HepG2 (cell line): ENCODE measurements around the gene CERS5. TPM values are rescaled to one million over a fixed set of nuclear protein-coding genes. Genes with fewer than 3 reads are reported as not detected.

ENCODE experiments used
- FOXC1 ChIP-seq: sonication (generic); formaldehyde crosslinking; IDR thresholded peaks from 2 replicates; pipeline ENCODE4 v1.8.0; 2022; ENCODE audit warnings: mild to moderate bottlenecking, missing genetic modification reagents, borderline replicate concordance
- HNRNPLL ChIP-seq: fragments of 200-400 bp; formaldehyde crosslinking; IDR thresholded peaks from 2 replicates; pipeline ENCODE4 v1.6.1; 2017; ENCODE audit warnings: mild to moderate bottlenecking, low read depth, low read length; ENCODE audit not compliant: poor library complexity, severe bottlenecking
- MAF1 ChIP-seq: sonication (generic); formaldehyde crosslinking; IDR thresholded peaks from 2 replicates; pipeline ENCODE4 v1.5.0; 2020; ENCODE audit warnings: missing genetic modification reagents, borderline replicate concordance
- MLLT10 ChIP-seq: sonication (generic); formaldehyde crosslinking; IDR thresholded peaks from 2 replicates; pipeline ENCODE4 v1.4.0; 2020; ENCODE audit warnings: missing genetic modification reagents
- SIX4 ChIP-seq: sonication (generic); formaldehyde crosslinking; IDR thresholded peaks from 2 replicates; pipeline ENCODE4 v1.4.0; 2020; ENCODE audit warnings: missing genetic modification reagents
- TBX3 ChIP-seq: fragments of 450-650 bp; IDR thresholded peaks from 2 replicates; pipeline ENCODE4 v1.6.1; 2017; ENCODE audit warnings: antibody characterized with exemption, mild to moderate bottlenecking, inconsistent platforms, borderline replicate concordance
- ZMYM2 ChIP-seq: sonication (generic); formaldehyde crosslinking; IDR thresholded peaks from 2 replicates; pipeline ENCODE4 v1.8.0; 2022; ENCODE audit warnings: mild to moderate bottlenecking, missing genetic modification reagents
- ZNF10 ChIP-seq: sonication (generic); formaldehyde crosslinking; IDR thresholded peaks from 2 replicates; pipeline ENCODE4 v1.4.0; 2020; ENCODE audit warnings: mild to moderate bottlenecking, low read depth, missing genetic modification reagents, borderline replicate concordance
- ZNF781 ChIP-seq: sonication (generic); formaldehyde crosslinking; IDR thresholded peaks from 2 replicates; pipeline ENCODE4 v1.5.1; 2020; ENCODE audit warnings: borderline replicate concordance, mild to moderate bottlenecking, missing genetic modification reagents; ENCODE audit errors: not compliant biosample characterization
- polyA plus RNA-seq, 8 experiments: library from polyadenylated mRNA; depleted of rRNA in 3 of 8; stranded (reverse) in 7 of 8; unstranded in 1 of 8; fragments of >200 nt; fragmentation: Illumina TruSeq in 4 of 8; extraction: Trizol in 4 of 8; gene quantifications; 2 replicates each; pipeline versions ENCODE4 v1.2.1 to v1.2.3, GENCODE V29; 2011 to 2016; ENCODE audit warnings: low read depth in 4 of 8, missing spikeins in 1 of 8, mixed read lengths in 1 of 8; ENCODE audit not compliant: insufficient read depth in 1 of 8
- total RNA-seq, 5 experiments: library from RNA; depleted of rRNA; stranded (reverse); fragments of >200 nt; fragmentation: Illumina TruSeq; extraction: Trizol; gene quantifications; 2 replicates each; pipeline ENCODE4 v1.2.3, GENCODE V29; 2016; ENCODE audit warnings: low read depth in 1 of 5
- TF ChIP-seq, protein P1 (sequence below): sonication (generic); formaldehyde crosslinking; IDR thresholded peaks from 2 replicates; pipeline ENCODE4 v1.4.0; 2020; ENCODE audit warnings: mild to moderate bottlenecking, missing genetic modification reagents
- TF ChIP-seq, protein P2 (sequence below): sonication (generic); formaldehyde crosslinking; IDR thresholded peaks from 2 replicates; pipeline ENCODE4 v1.5.0; 2020; ENCODE audit warnings: missing genetic modification reagents, mild to moderate bottlenecking, borderline replicate concordance
- TF ChIP-seq, protein P3 (sequence below): sonication (generic); formaldehyde crosslinking; IDR thresholded peaks from 2 replicates; pipeline ENCODE4 v1.4.0; 2020; ENCODE audit warnings: missing genetic modification reagents, borderline replicate concordance
- TF ChIP-seq, protein P4 (sequence below): sonication (generic); formaldehyde crosslinking; IDR thresholded peaks from 2 replicates; pipeline ENCODE4 v1.4.0; 2020; ENCODE audit warnings: missing genetic modification reagents

CERS5 gene
- total and polyA plus RNA-seq, 2 of the 13 experiments (the other 11 are each of a cell fraction or from before 2014, with no cell fraction given) = 22.3 to 48.8 TPM

DNA sequence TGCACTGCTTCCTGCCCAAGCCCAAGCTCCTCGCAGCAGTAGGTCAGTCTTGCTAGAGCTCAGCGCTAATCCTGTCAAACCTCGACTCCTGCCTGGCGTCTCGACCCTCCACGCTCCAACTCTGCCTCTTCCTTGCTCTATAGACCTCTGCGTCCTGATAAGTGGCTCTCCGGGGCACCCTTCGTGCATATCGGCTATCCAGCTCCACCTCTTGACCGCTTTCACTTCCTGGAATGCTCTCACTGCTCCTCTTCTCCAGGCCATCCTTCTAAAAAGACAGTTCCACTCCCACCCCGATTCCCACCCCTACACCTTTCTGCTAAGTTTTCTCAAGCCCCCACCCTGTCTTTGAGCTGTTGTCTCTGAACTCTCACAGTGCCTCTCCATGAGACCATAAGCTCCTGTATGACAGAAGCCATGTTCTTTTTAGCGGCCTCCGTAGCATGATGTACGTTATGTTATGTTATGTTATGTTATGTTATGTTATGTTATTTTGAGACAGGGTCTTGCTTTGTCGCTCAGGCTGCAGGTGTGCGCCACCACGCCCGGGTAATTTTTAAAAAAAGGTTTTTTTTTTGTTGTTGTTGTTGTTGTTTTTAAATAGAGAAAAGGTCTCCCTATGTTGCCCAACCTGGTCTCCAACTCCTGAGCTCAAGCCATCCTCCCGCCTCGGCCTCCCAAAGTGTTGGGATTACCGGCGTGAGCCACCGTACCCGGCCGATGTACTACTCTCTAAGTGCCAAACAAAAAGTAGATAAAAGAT is 54.5 kb downstream of the CERS5 start (continued):
- TF ChIP-seq, protein P1, sequence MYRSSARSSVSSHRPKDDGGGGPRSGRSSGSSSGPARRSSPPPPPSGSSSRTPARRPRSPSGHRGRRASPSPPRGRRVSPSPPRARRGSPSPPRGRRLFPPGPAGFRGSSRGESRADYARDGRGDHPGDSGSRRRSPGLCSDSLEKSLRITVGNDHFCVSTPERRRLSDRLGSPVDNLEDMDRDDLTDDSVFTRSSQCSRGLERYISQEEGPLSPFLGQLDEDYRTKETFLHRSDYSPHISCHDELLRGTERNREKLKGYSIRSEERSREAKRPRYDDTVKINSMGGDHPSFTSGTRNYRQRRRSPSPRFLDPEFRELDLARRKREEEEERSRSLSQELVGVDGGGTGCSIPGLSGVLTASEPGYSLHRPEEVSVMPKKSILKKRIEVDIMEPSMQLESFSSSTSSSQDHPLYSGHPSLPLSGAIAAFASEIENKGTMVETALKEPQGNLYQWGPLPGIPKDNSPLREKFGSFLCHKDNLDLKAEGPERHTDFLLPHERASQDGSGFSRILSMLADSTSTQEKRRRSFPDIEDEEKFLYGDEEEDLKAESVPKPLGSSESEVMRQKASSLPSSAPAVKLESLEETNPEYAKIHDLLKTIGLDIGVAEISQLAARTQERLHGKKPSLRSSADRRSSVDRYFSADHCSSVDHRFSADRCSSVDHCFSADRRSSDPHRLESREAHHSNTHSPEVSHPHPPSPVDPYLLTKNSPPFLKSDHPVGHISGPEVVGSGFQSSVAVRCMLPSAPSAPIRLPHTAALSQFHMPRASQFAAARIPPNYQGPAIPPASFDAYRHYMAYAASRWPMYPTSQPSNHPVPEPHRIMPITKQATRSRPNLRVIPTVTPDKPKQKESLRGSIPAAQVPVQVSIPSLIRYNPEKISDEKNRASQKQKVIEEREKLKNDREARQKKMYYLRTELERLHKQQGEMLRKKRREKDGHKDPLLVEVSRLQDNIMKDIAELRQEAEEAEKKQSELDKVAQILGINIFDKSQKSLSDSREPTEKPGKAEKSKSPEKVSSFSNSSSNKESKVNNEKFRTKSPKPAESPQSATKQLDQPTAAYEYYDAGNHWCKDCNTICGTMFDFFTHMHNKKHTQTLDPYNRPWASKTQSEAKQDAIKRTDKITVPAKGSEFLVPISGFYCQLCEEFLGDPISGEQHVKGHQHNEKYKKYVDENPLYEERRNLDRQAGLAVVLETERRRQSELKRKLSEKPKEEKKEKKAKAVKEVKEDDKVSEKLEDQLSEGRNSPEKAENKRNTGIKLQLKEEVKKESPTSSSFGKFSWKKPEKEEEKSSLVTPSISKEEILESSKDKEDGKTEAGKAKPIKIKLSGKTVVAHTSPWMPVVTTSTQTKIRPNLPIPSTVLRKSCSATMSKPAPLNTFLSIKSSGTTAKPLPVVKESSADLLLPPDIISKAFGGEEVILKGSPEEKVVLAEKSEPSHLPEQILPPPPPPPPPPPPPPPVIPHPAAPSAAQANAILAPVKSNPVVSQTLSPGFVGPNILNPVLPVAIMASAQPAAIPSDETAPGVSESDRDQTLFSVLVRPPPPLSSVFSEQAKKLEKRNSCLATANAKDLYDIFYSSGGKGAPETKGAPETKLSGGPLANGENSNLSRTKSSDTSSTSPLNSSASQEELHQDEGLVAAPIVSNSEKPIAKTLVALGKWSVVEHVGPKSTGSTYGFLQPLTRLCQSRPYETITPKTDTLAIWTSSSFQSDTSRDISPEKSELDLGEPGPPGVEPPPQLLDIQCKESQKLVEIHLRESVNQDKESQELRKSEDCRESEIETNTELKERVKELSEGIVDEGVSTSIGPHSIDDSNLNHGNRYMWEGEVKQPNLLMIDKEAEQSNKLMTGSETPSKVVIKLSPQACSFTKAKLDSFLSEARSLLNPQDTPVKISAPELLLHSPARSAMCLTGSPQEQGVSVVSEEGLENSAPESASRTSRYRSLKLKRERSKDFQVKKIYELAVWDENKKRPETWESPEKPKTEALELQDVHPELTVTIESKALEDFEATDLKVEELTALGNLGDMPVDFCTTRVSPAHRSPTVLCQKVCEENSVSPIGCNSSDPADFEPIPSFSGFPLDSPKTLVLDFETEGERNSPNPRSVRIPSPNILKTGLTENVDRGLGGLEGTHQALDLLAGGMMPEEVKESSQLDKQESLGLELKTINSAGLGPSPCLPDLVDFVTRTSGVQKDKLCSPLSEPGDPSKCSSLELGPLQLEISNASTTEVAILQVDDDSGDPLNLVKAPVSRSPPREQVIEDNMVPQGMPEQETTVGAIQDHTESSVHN (CRISPR knock-in tag) = peak; percentile 88; the same call in 1 of the 2 replicates
- 0 out of 2 replicates have a peak, but pooled peaks have one; percentile 29 for TF ChIP-seq ZNF10
- TF ChIP-seq, protein P2, sequence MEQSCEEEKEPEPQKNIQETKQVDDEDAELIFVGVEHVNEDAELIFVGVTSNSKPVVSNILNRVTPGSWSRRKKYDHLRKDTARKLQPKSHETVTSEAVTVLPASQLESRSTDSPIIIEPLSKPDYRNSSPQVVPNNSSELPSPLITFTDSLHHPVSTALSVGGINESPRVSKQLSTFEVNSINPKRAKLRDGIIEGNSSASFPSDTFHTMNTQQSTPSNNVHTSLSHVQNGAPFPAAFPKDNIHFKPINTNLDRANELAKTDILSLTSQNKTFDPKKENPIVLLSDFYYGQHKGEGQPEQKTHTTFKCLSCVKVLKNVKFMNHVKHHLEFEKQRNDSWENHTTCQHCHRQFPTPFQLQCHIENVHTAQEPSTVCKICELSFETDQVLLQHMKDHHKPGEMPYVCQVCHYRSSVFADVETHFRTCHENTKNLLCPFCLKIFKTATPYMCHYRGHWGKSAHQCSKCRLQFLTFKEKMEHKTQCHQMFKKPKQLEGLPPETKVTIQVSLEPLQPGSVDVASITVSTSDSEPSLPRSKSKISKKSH (CRISPR knock-in tag) = no peak
- TF ChIP-seq ZMYM2 (CRISPR knock-in tag) = no peak
- no peak for TF ChIP-seq SIX4 (CRISPR knock-in tag)
- TF ChIP-seq MAF1 (CRISPR knock-in tag) = no peak
- TF ChIP-seq, protein P3, sequence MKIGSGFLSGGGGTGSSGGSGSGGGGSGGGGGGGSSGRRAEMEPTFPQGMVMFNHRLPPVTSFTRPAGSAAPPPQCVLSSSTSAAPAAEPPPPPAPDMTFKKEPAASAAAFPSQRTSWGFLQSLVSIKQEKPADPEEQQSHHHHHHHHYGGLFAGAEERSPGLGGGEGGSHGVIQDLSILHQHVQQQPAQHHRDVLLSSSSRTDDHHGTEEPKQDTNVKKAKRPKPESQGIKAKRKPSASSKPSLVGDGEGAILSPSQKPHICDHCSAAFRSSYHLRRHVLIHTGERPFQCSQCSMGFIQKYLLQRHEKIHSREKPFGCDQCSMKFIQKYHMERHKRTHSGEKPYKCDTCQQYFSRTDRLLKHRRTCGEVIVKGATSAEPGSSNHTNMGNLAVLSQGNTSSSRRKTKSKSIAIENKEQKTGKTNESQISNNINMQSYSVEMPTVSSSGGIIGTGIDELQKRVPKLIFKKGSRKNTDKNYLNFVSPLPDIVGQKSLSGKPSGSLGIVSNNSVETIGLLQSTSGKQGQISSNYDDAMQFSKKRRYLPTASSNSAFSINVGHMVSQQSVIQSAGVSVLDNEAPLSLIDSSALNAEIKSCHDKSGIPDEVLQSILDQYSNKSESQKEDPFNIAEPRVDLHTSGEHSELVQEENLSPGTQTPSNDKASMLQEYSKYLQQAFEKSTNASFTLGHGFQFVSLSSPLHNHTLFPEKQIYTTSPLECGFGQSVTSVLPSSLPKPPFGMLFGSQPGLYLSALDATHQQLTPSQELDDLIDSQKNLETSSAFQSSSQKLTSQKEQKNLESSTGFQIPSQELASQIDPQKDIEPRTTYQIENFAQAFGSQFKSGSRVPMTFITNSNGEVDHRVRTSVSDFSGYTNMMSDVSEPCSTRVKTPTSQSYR = no peak
- TF ChIP-seq, protein P4, sequence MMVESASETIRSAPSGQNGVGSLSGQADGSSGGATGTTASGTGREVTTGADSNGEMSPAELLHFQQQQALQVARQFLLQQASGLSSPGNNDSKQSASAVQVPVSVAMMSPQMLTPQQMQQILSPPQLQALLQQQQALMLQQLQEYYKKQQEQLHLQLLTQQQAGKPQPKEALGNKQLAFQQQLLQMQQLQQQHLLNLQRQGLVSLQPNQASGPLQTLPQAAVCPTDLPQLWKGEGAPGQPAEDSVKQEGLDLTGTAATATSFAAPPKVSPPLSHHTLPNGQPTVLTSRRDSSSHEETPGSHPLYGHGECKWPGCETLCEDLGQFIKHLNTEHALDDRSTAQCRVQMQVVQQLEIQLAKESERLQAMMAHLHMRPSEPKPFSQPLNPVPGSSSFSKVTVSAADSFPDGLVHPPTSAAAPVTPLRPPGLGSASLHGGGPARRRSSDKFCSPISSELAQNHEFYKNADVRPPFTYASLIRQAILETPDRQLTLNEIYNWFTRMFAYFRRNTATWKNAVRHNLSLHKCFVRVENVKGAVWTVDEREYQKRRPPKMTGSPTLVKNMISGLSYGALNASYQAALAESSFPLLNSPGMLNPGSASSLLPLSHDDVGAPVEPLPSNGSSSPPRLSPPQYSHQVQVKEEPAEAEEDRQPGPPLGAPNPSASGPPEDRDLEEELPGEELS (CRISPR knock-in tag) = no peak
- TF ChIP-seq MLLT10 = no peak
- no peak; the same call in 1 of the 2 replicates for TF ChIP-seq FOXC1 (CRISPR knock-in tag)
- no peak for TF ChIP-seq HNRNPLL
- no peak for TF ChIP-seq ZNF781 (CRISPR knock-in tag)
- no peak for TF ChIP-seq TBX3
